H1 (cell line): ENCODE results near the gene ATP6V1F. TPM values are rescaled to one million over a fixed set of nuclear protein-coding genes. Genes with fewer than 3 reads are reported as not detected.

Experiments
- BACH1 ChIP-seq: IDR thresholded peaks from 2 replicates; pipeline ENCODE4 v1.6.1; 2012; ENCODE audit warnings: low read length, improper control_type of control experiment
- NRF1 ChIP-seq: IDR thresholded peaks from 2 replicates; pipeline ENCODE4 v1.6.1; 2011; ENCODE audit warnings: mild to moderate bottlenecking, low read depth, low read length, improper control_type of control experiment
- SIN3A ChIP-seq, 2 experiments: IDR thresholded peaks in 1 of 2; conservative IDR thresholded peaks in 1 of 2; 2 replicates each; pipeline ENCODE4 v1.6.1; 2011 to 2012; ENCODE audit warnings: low read length in 2 of 2, improper control_type of control experiment in 1 of 2, low read depth in 1 of 2, mild to moderate bottlenecking in 1 of 2
- polyA plus RNA-seq, 7 experiments: library from polyadenylated mRNA; depleted of rRNA in 3 of 7; stranded (reverse) in 5 of 7; unstranded in 2 of 7; fragments of >200 nt in 5 of 7; fragments of 200-250 nt in 2 of 7; gene quantifications; 1 replicate in 5 of 7; 2 replicates in 1 of 7; 4 replicates in 1 of 7; pipeline versions ENCODE4 v1.2.1 to v1.2.3, GENCODE V29; 2011 to 2013; ENCODE audit warnings: missing spikeins in 2 of 7, mixed read lengths in 2 of 7
- total RNA-seq: library from RNA; stranded (reverse); fragmentation: NEBNext Ultra II Directional; extraction: Animal tissue kit (Norgen Biotek cat#: 25700); gene quantifications from 2 replicates; pipeline ENCODE4 v1.2.1, GENCODE V29; 2021
- TF ChIP-seq, protein P1 (sequence below), 3 experiments: IDR thresholded peaks; 1 replicate in 2 of 3; 2 replicates in 1 of 3; pipeline versions ENCODE4 v1.5.1 to v1.6.1; 2011; ENCODE audit warnings: low read length in 3 of 3, mild to moderate bottlenecking in 3 of 3, inconsistent platforms in 2 of 3, low read depth in 1 of 3, moderate library complexity in 1 of 3; ENCODE audit not compliant: insufficient read depth in 1 of 3; ENCODE audit errors: control extremely low read depth in 1 of 3

The ATP6V1F gene
- total and polyA plus RNA-seq, 2 of the 8 experiments (the other 6 are each of a cell fraction or from before 2014, with no cell fraction given) = 104 to 318 TPM

DNA sequence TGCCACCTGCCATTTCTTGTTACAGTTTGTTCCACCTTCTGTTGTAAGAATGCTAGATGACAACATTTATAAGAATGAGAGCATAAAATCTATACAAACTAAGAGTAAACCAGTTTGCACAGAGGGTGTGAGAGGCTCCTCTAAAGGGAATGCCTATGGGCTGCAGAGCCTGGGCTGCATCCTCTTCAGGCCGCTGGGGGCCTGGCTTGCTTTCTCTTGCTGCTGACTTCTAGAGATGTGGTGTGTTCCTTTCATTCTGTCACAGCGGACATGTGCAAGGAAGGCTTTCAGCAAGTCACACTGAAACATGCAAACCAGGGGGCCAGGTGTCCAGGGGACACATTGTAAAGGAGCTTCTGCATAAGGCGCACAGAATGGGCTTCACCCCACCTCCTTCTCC is 7.1 kb upstream of the ATP6V1F start (continued):
- TF ChIP-seq, protein P1, sequence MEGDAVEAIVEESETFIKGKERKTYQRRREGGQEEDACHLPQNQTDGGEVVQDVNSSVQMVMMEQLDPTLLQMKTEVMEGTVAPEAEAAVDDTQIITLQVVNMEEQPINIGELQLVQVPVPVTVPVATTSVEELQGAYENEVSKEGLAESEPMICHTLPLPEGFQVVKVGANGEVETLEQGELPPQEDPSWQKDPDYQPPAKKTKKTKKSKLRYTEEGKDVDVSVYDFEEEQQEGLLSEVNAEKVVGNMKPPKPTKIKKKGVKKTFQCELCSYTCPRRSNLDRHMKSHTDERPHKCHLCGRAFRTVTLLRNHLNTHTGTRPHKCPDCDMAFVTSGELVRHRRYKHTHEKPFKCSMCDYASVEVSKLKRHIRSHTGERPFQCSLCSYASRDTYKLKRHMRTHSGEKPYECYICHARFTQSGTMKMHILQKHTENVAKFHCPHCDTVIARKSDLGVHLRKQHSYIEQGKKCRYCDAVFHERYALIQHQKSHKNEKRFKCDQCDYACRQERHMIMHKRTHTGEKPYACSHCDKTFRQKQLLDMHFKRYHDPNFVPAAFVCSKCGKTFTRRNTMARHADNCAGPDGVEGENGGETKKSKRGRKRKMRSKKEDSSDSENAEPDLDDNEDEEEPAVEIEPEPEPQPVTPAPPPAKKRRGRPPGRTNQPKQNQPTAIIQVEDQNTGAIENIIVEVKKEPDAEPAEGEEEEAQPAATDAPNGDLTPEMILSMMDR (IDR thresholded peaks at IDR 0.05; ENCODE audit: control extremely low read depth in 1 of 3, insufficient read depth in 1 of 3, low read depth in 1 of 3, low read length in 3 of 3) = no peak
- TF ChIP-seq NRF1 = no peak
- no peak for TF ChIP-seq SIN3A (conservative IDR thresholded peaks at IDR 0.05 in 1 of 2, IDR thresholded peaks at IDR 0.05 in 1 of 2; ENCODE audit: low read depth in 1 of 2, low read length in 2 of 2)
- TF ChIP-seq BACH1 = no peak
